Endodermal cell (in vitro differentiated cells): ENCODE results near the gene BTBD9. TPM values are rescaled to one million over a fixed set of nuclear protein-coding genes. Genes with fewer than 3 reads are reported as not detected.

Experiments
- DNase-seq: peaks from one replicate; pipeline ENCODE4 v3.0.0-alpha.2; 2017
- H3K27ac ChIP-seq: 2 replicates; pipeline ENCODE4 v1.5.1; 2013; ENCODE audit warnings: mild to moderate bottlenecking, low read depth, low read length, moderate library complexity
- H3K27me3 ChIP-seq: 2 replicates; pipeline ENCODE4 v1.6.1; 2013; ENCODE audit warnings: mild to moderate bottlenecking, low read length, moderate library complexity; ENCODE audit not compliant: insufficient read depth, control insufficient read depth, poor library complexity, severe bottlenecking
- H3K36me3 ChIP-seq: 2 replicates; pipeline ENCODE4 v1.7.0; 2013; ENCODE audit warnings: mild to moderate bottlenecking, low read length, moderate library complexity; ENCODE audit not compliant: control insufficient read depth, insufficient read depth
- H3K4me1 ChIP-seq: one replicate; pipeline ENCODE4 v1.7.0; 2013; ENCODE audit warnings: low read length; ENCODE audit not compliant: control insufficient read depth, insufficient read depth
- H3K4me3 ChIP-seq: 2 replicates; pipeline ENCODE4 v1.5.1; 2013; ENCODE audit warnings: mild to moderate bottlenecking, low read length, moderate library complexity
- H3K9ac ChIP-seq: 2 replicates; pipeline ENCODE4 v1.6.1; 2013; ENCODE audit warnings: mild to moderate bottlenecking, low read length, moderate library complexity; ENCODE audit not compliant: poor library complexity, severe bottlenecking; ENCODE audit errors: extremely low read depth
- H3K9me3 ChIP-seq: 2 replicates; pipeline ENCODE4 v1.6.1; 2013; ENCODE audit warnings: mild to moderate bottlenecking, low read length, moderate library complexity; ENCODE audit not compliant: control insufficient read depth
- H3K27ac Mint-ChIP-seq: 2 replicates; pipeline ENCODE4 v1.8.0; 2020; ENCODE audit warnings: mixed read lengths
- H3K27me3 Mint-ChIP-seq: 2 replicates; pipeline ENCODE4 v1.8.0; 2021; ENCODE audit warnings: mild to moderate bottlenecking, mixed read lengths; ENCODE audit not compliant: insufficient read depth
- H3K36me3 Mint-ChIP-seq: 2 replicates; pipeline ENCODE4 v1.8.0; 2020; ENCODE audit warnings: low read depth, mixed read lengths
- H3K4me1 Mint-ChIP-seq: 2 replicates; pipeline ENCODE4 v1.8.0; 2020; ENCODE audit warnings: mixed read lengths
- H3K4me3 Mint-ChIP-seq: 2 replicates; pipeline ENCODE4 v1.8.0; 2020; ENCODE audit warnings: mild to moderate bottlenecking, moderate library complexity, mixed read lengths
- H3K9me3 Mint-ChIP-seq: 2 replicates; pipeline ENCODE4 v1.8.0; 2020; ENCODE audit warnings: mild to moderate bottlenecking, mixed read lengths
- WGBS, 2 experiments: methylation state at CpG; one replicate each; pipeline versions ENCODE4 v1.1.5 to v1.1.7; 2013; ENCODE audit warnings: missing lambda C conversion rate in 2 of 2, mixed read lengths in 1 of 2; ENCODE audit not compliant: insufficient coverage in 1 of 2, insufficient read length in 1 of 2; 5-methylcytosine and 5-hydroxymethylcytosine counted together
- total RNA-seq, 2 donors: library from RNA; stranded (reverse); fragmentation: NEBNext Ultra II Directional in 1 of 2; extraction: Animal tissue kit (Norgen Biotek cat#: 25700) in 1 of 2; gene quantifications; 2 replicates in 1 of 2; 3 replicates in 1 of 2; pipeline ENCODE4 v1.2.1, GENCODE V29; 2021
- TF ChIP-seq, protein P1 (sequence below): fragments of 200-600 bp; sonication (generic); conservative IDR thresholded peaks from 2 replicates; pipeline ENCODE4 v1.5.0; 2021; ENCODE audit warnings: antibody characterized with exemption, mild to moderate bottlenecking

BTBD9 gene
- total RNA-seq, 2 donors from 2014 or later: 7.6 to 12.3 TPM

- peaks cover 17% of the 10 kb centered on the region for H3K4me1 Mint-ChIP-seq
- H3K27ac ChIP-seq: no peak overlapping the region
- peaks cover 95% of the 10 kb centered on the region for H3K27me3 ChIP-seq
- whole genome bisulfite sequencing, 2 experiments: 92 to 95% methylated on average over 2 of the region's 2 CpGs
- H3K9ac ChIP-seq: no peak overlapping the region
- TF ChIP-seq, protein P1, sequence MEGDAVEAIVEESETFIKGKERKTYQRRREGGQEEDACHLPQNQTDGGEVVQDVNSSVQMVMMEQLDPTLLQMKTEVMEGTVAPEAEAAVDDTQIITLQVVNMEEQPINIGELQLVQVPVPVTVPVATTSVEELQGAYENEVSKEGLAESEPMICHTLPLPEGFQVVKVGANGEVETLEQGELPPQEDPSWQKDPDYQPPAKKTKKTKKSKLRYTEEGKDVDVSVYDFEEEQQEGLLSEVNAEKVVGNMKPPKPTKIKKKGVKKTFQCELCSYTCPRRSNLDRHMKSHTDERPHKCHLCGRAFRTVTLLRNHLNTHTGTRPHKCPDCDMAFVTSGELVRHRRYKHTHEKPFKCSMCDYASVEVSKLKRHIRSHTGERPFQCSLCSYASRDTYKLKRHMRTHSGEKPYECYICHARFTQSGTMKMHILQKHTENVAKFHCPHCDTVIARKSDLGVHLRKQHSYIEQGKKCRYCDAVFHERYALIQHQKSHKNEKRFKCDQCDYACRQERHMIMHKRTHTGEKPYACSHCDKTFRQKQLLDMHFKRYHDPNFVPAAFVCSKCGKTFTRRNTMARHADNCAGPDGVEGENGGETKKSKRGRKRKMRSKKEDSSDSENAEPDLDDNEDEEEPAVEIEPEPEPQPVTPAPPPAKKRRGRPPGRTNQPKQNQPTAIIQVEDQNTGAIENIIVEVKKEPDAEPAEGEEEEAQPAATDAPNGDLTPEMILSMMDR: no peak
- H3K9me3 Mint-ChIP-seq: no peaks in the 10 kb centered on the region
- H3K4me3 ChIP-seq: no peak overlapping the region
- H3K4me3 Mint-ChIP-seq: no peak overlapping the region
- H3K36me3 Mint-ChIP-seq: no peaks in the 10 kb centered on the region
- peaks cover 35% of the 10 kb centered on the region for H3K27me3 Mint-ChIP-seq
- H3K4me1 ChIP-seq: no peaks in the 10 kb centered on the region
- no peaks in the 10 kb centered on the region for H3K9me3 ChIP-seq
- no peak for DNase-seq
- H3K36me3 ChIP-seq: no peaks in the 10 kb centered on the region
- H3K27ac Mint-ChIP-seq: no peak overlapping the region
Measured at GRCh38 chr6:38483526-38483925, 156.2 kb downstream of the BTBD9 start.

GRCh38 chr6:38482466-38482865, 157.3 kb downstream of the BTBD9 start:
- Histone ChIP-seq H3K9me3 (no peaks in the 10 kb centered on the region), H3K9ac (no peak overlapping the region), H3K36me3 (no peaks in the 10 kb centered on the region), H3K4me1 (peaks cover 4% of the 10 kb centered on the region), H3K4me3 (no peak overlapping the region), H3K27me3 (peaks cover 90% of the 10 kb centered on the region), H3K27ac (no peak overlapping the region)
- H3K36me3 Mint-ChIP-seq: no peaks in the 10 kb centered on the region
- TF ChIP-seq, protein P1: no peak
- peaks cover 30% of the 10 kb centered on the region for H3K27me3 Mint-ChIP-seq
- 80 to 88% methylated on average over 1 of the region's 1 CpG for WGBS, 2 experiments
- no peaks in the 10 kb centered on the region for H3K9me3 Mint-ChIP-seq
- no peak for DNase-seq
- H3K4me1 Mint-ChIP-seq: peaks cover 26% of the 10 kb centered on the region
- H3K4me3 Mint-ChIP-seq: no peak overlapping the region
- H3K27ac Mint-ChIP-seq: no peak overlapping the region

GRCh38 chr6:38481851-38482250, 157.9 kb downstream of the BTBD9 start:
- no peaks in the 10 kb centered on the region for H3K36me3 ChIP-seq
- no peaks in the 10 kb centered on the region for H3K36me3 Mint-ChIP-seq
- peaks cover 4% of the 10 kb centered on the region for H3K4me1 ChIP-seq
- TF ChIP-seq, protein P1: no peak
- H3K9me3 Mint-ChIP-seq: no peaks in the 10 kb centered on the region
- WGBS, 2 experiments: 83 to 84% methylated on average over 4 of the region's 4 CpGs
- H3K9me3 ChIP-seq: no peaks in the 10 kb centered on the region
- H3K9ac ChIP-seq: no peak overlapping the region
- no peak overlapping the region for H3K27ac Mint-ChIP-seq
- H3K4me3 ChIP-seq: no peak overlapping the region
- DNase-seq: no peak
- peaks cover 28% of the 10 kb centered on the region for H3K27me3 Mint-ChIP-seq
- H3K27me3 ChIP-seq: peaks cover 89% of the 10 kb centered on the region
- no peak overlapping the region for H3K27ac ChIP-seq
- H3K4me1 Mint-ChIP-seq: peaks cover 32% of the 10 kb centered on the region
- no peak overlapping the region for H3K4me3 Mint-ChIP-seq
